Pulmonary artery endothelial cell (primary cell): ENCODE results near the gene PRKG1. TPM values are rescaled to one million over a fixed set of nuclear protein-coding genes. Genes with fewer than 3 reads are reported as not detected.

Experiments used
- DNase-seq: peaks from one replicate; pipeline ENCODE4 v3.0.0-alpha.2; 2011; ENCODE audit warnings: low read depth, low spot score
- total RNA-seq: library from RNA; depleted of rRNA; stranded (reverse); fragments of >200 nt; gene quantifications from 2 replicates; pipeline ENCODE4 v1.2.3, GENCODE V29; 2014

PRKG1 gene
- total RNA-seq, 1 donor from 2014 or later, result 1.3 TPM

GRCh38 chr10:51911723-51912122 is 837.4 kb downstream of the PRKG1 start:
- DNase-seq, result no peak

GRCh38 chr10:51915031-51915542 is 840.8 kb downstream of the PRKG1 start:
- DNase-seq, result no peak

GRCh38 chr10:51918440-51918839 is 844.2 kb downstream of the PRKG1 start:
- no peak for DNase-seq

- DNase-seq, result peak; percentile 86
Observed at GRCh38 chr10:51918884-51919325, 844.6 kb downstream of the PRKG1 start.

GRCh38 chr10:51920672-51921071 is 846.4 kb downstream of the PRKG1 start:
- DNase-seq, result no peak

GRCh38 chr10:51924359-51924758 is 850.1 kb downstream of the PRKG1 start:
- DNase-seq, result no peak

- DNase-seq, result no peak
Observed at GRCh38 chr10:51926337-51926736, 852.0 kb downstream of the PRKG1 start.

- DNase-seq, result no peak
Observed at GRCh38 chr10:51928162-51928561, 853.9 kb downstream of the PRKG1 start.

GRCh38 chr10:51932530-51932929 is 858.2 kb downstream of the PRKG1 start:
- no peak for DNase-seq

GRCh38 chr10:51934373-51934772 is 860.1 kb downstream of the PRKG1 start:
- no peak for DNase-seq

GRCh38 chr10:51935341-51935740 is 861.1 kb downstream of the PRKG1 start:
- DNase-seq, result no peak

- DNase-seq, result no peak
Observed at GRCh38 chr10:51937308-51938140, 863.2 kb downstream of the PRKG1 start.

- no peak for DNase-seq
Observed at GRCh38 chr10:51950371-51950995, 876.2 kb downstream of the PRKG1 start.

- no peak for DNase-seq
Observed at GRCh38 chr10:51950996-51951555, 876.8 kb downstream of the PRKG1 start.

- no peak for DNase-seq
Observed at GRCh38 chr10:51951601-51952000, 877.3 kb downstream of the PRKG1 start.

GRCh38 chr10:51952056-51952455 is 877.8 kb downstream of the PRKG1 start:
- DNase-seq, result no peak

- no peak for DNase-seq
Observed at GRCh38 chr10:51955696-51956095, 881.4 kb downstream of the PRKG1 start.

GRCh38 chr10:51956822-51957221 is 882.5 kb downstream of the PRKG1 start:
- no peak for DNase-seq

GRCh38 chr10:51960494-51960895 is 886.2 kb downstream of the PRKG1 start:
- peak; percentile 1 for DNase-seq

- no peak for DNase-seq
Observed at GRCh38 chr10:51961401-51961800, 887.1 kb downstream of the PRKG1 start.

GRCh38 chr10:51964630-51965029 is 890.3 kb downstream of the PRKG1 start:
- no peak for DNase-seq

GRCh38 chr10:51965451-51965850 is 891.2 kb downstream of the PRKG1 start:
- DNase-seq, result no peak
